Measurements from ENCODE around the gene PPP3CA.

- no peak for TF ChIP-seq POLR2A (IDR thresholded peaks at IDR 0.05)
- TF ChIP-seq CTCF (IDR thresholded peaks at IDR 0.05): no peak
Measured at GRCh38 chr4:101277671-101278070, 69.7 kb downstream of the PPP3CA start.
